GM12874 (cell line): ENCODE data around the gene ST3GAL4.

Source experiments
- TF ChIP-seq, protein P1 (sequence below): IDR thresholded peaks from 2 replicates; pipeline ENCODE4 v1.5.1; 2011; ENCODE audit warnings: low read depth, mild to moderate bottlenecking, control low read depth, low read length, moderate library complexity; ENCODE audit not compliant: insufficient read depth

Gene ST3GAL4

DNA sequence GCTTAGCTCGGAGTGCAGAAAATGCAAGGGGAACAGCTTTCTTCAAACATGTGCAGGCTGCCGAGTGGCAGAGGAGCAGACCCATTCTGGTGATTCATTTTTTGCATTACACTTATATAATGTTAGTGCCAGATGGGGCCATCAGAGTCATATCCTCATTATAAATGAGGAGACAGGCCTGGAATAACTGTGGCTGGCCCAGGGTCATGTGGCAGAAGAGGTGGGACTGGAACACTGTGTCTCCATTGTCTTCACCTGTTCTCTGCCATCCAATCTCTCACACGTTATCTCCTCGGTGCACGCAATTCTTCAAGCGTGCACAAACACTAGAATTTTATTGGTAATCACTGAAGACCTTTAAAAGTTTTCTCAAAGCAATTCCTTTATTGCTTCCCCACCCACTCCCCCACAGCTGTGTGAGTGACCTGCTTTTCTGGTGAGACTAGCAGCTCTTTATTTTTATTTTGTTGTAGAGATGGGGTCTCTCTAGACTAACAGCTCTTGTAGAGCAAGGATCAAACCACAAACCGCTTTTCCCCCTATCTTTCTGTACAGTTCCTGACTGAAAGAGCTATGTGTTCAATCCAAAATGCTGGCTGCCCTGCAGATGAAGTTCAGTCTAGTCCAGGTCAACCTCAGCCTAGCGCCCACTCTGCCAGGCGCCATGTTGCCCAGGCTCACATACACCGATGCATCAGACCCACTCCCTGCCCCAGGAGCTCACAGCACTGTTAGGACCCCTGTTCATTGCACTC is 75.3 kb downstream of the ST3GAL4 start:
- TF ChIP-seq, protein P1, sequence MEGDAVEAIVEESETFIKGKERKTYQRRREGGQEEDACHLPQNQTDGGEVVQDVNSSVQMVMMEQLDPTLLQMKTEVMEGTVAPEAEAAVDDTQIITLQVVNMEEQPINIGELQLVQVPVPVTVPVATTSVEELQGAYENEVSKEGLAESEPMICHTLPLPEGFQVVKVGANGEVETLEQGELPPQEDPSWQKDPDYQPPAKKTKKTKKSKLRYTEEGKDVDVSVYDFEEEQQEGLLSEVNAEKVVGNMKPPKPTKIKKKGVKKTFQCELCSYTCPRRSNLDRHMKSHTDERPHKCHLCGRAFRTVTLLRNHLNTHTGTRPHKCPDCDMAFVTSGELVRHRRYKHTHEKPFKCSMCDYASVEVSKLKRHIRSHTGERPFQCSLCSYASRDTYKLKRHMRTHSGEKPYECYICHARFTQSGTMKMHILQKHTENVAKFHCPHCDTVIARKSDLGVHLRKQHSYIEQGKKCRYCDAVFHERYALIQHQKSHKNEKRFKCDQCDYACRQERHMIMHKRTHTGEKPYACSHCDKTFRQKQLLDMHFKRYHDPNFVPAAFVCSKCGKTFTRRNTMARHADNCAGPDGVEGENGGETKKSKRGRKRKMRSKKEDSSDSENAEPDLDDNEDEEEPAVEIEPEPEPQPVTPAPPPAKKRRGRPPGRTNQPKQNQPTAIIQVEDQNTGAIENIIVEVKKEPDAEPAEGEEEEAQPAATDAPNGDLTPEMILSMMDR = no peak

DNA sequence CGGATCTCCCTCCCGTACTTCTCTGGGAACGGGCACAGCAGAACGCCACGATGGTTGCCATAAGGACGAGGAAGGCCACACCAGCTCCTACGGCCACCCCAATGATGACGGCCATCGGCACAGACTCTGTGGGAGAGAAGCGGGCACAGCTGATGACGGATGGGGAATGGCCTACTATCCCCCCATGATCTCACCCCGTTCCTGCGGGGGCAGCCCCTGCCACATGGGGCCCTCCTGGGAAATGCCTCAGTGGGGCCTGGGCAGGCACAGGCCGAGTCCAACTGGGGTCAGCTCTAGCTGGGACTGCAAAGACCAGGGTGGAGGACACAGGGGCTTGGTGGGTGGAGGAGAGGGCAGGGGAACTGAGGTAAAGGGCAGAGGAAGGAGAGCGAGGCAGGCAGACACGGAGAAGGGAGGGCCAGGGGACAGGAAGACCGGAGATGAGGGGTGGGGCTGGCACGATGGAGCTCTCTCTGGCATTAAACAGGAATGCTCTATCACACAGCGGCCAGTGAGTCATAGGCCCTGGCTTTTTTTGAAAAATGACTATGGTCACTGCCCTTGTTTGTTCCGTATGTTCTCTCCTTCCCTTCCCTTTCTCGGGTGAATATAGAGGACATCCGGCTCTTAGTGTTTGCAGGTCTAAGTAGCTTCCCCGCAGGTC is 76.0 kb downstream of the ST3GAL4 start:
- TF ChIP-seq, protein P1 = no peak

DNA sequence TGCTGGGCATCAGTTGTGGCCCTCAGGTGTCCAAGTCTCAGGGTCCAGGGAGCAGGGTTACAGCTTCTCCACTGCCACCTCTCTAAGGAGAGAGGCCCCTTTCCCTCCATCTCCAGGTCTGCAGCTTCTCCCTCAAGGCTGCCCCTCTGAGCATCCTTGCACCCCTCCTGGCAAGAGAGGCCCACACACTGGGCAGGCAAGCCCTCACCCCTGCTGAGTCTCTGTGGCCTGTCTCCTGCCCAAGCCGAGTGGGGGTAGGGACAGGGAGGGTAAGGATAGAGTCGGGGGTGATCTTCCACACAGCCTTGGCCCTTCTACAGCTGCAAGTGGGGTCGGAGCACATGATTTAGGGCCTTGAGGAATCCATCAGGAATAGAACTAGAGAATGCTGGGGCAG is 76.6 kb downstream of the ST3GAL4 start:
- TF ChIP-seq, protein P1 = no peak

GRCh38 chr11:126432525-126432924 is 77.0 kb downstream of the ST3GAL4 start:
- TF ChIP-seq, protein P1 = no peak

GRCh38 chr11:126433244-126433846 is 77.9 kb downstream of the ST3GAL4 start:
- TF ChIP-seq, protein P1 = no peak

GRCh38 chr11:126433989-126434949 is 78.8 kb downstream of the ST3GAL4 start:
- TF ChIP-seq, protein P1 = no peak
